Mesendoderm (in vitro differentiated cells): Measurements from ENCODE around the gene TBC1D10A.

Experiments used
- DNase-seq: peaks from one replicate; pipeline ENCODE4 v3.0.0; 2013
- H2AK5ac ChIP-seq: 2 replicates; pipeline ENCODE4 v1.6.1; 2013; ENCODE audit warnings: low read length, inconsistent platforms
- H2BK120ac ChIP-seq: 2 replicates; pipeline ENCODE4 v1.6.1; 2013; ENCODE audit warnings: low read depth, mild to moderate bottlenecking, low read length, moderate library complexity, mixed read lengths
- H2BK15ac ChIP-seq: replicated peaks from 2 replicates; pipeline ENCODE4 v1.6.1; 2013; ENCODE audit warnings: low read depth, mild to moderate bottlenecking, moderate library complexity
- H2BK5ac ChIP-seq: 2 replicates; pipeline ENCODE4 v1.6.1; 2013; ENCODE audit warnings: low read length, inconsistent platforms
- H3K18ac ChIP-seq: 2 replicates; pipeline ENCODE4 v1.6.1; 2013; ENCODE audit warnings: mild to moderate bottlenecking, low read length, mixed read lengths
- H3K23ac ChIP-seq: one replicate; pipeline ENCODE4 v1.6.1; 2013; ENCODE audit warnings: low read length
- H3K27ac ChIP-seq: 2 replicates; pipeline ENCODE4 v1.5.1; 2013; ENCODE audit warnings: low read depth, mild to moderate bottlenecking, inconsistent platforms, low read length, moderate library complexity
- H3K27me3 ChIP-seq: 2 replicates; pipeline ENCODE4 v1.6.1; 2013; ENCODE audit warnings: low read length, control low read depth, mild to moderate bottlenecking, inconsistent platforms; ENCODE audit not compliant: insufficient read depth, poor library complexity
- H3K36me3 ChIP-seq: 2 replicates; pipeline ENCODE4 v1.6.1; 2013; ENCODE audit warnings: low read length, inconsistent platforms; ENCODE audit not compliant: control insufficient read depth, insufficient read depth
- H3K4ac ChIP-seq: one replicate; pipeline ENCODE4 v1.6.1; 2013; ENCODE audit warnings: low read depth, mild to moderate bottlenecking, low read length, moderate library complexity
- H3K4me1 ChIP-seq: 2 replicates; pipeline ENCODE4 v1.6.1; 2013; ENCODE audit warnings: low read depth, low read length, inconsistent platforms; ENCODE audit not compliant: control insufficient read depth
- H3K4me2 ChIP-seq: 2 replicates; pipeline ENCODE4 v1.6.1; 2013; ENCODE audit warnings: low read length
- H3K4me3 ChIP-seq: 2 replicates; pipeline ENCODE4 v1.5.1; 2013; ENCODE audit warnings: mild to moderate bottlenecking, low read length
- H3K56ac ChIP-seq: one replicate; pipeline ENCODE4 v1.6.1; 2013; ENCODE audit warnings: low read length
- H3K79me1 ChIP-seq: 2 replicates; pipeline ENCODE4 v1.6.1; 2013; ENCODE audit warnings: low read length, inconsistent platforms
- H3K79me2 ChIP-seq: 2 replicates; pipeline ENCODE4 v1.6.1; 2013; ENCODE audit warnings: mild to moderate bottlenecking, low read length; ENCODE audit not compliant: control insufficient read depth, insufficient read depth
- H3K9ac ChIP-seq: 2 replicates; pipeline ENCODE4 v1.6.1; 2013; ENCODE audit warnings: low read length, inconsistent platforms
- H4K5ac ChIP-seq: one replicate; pipeline ENCODE4 v1.6.1; 2013; ENCODE audit warnings: low read length
- H4K8ac ChIP-seq: one replicate; pipeline ENCODE4 v1.6.1; 2013; ENCODE audit warnings: low read depth, mild to moderate bottlenecking, control low read depth, low read length, moderate library complexity
- WGBS: extraction: QIAGEN DNeasy Blood & Tissue Kit; methylation state at CpG from one replicate; pipeline ENCODE4 v1.1.7; 2013; ENCODE audit warnings: low lambda C conversion rate, missing lambda C conversion rate; ENCODE audit not compliant: insufficient coverage; ENCODE audit errors: extremely low coverage; 5-methylcytosine and 5-hydroxymethylcytosine counted together

Gene TBC1D10A

GRCh38 chr22:30279932-30280331 lies 46.8 kb downstream of the TBC1D10A start:
- no peak overlapping the region for H4K5ac ChIP-seq
- no peak for DNase-seq
- H3K79me2 ChIP-seq, result no peaks in the 10 kb centered on the region
- H2BK15ac ChIP-seq, result no peak overlapping the region
- H3K27me3 ChIP-seq, result no peaks in the 10 kb centered on the region
- H4K8ac ChIP-seq, result no peak overlapping the region
- H3K23ac ChIP-seq, result no peak overlapping the region
- no peak overlapping the region for H2AK5ac ChIP-seq
- H3K9ac ChIP-seq, result no peak overlapping the region
- H3K36me3 ChIP-seq, result no peaks in the 10 kb centered on the region
- H3K56ac ChIP-seq, result no peak overlapping the region
- WGBS, result no CpG with 5 or more reads among the region's 5 CpGs
- H3K18ac ChIP-seq, result no peak overlapping the region
- H3K4ac ChIP-seq, result no peak overlapping the region
- no peak overlapping the region for H3K27ac ChIP-seq
- H3K4me1 ChIP-seq, result no peaks in the 10 kb centered on the region
- H2BK120ac ChIP-seq, result no peak overlapping the region
- H3K4me3 ChIP-seq, result no peak overlapping the region
- H3K79me1 ChIP-seq, result no peaks in the 10 kb centered on the region
- no peak overlapping the region for H3K4me2 ChIP-seq
- H2BK5ac ChIP-seq, result no peak overlapping the region

- no peak for DNase-seq
- Histone ChIP-seq H3K4ac (no peak overlapping the region), H3K4me3 (no peak overlapping the region), H3K9ac (no peak overlapping the region), H2AK5ac (no peak overlapping the region), H3K79me2 (no peaks in the 10 kb centered on the region), H3K18ac (no peak overlapping the region), H3K56ac (no peak overlapping the region), H3K79me1 (no peaks in the 10 kb centered on the region), H3K36me3 (no peaks in the 10 kb centered on the region), H3K4me2 (no peak overlapping the region), H4K8ac (no peak overlapping the region), H2BK5ac (no peak overlapping the region), H4K5ac (no peak overlapping the region), H2BK120ac (no peak overlapping the region), H3K27ac (no peak overlapping the region), H3K27me3 (no peaks in the 10 kb centered on the region), H2BK15ac (no peak overlapping the region), H3K4me1 (no peaks in the 10 kb centered on the region), H3K23ac (no peak overlapping the region)
- WGBS, result no CpG with 5 or more reads among the region's 16 CpGs
These were observed 47.5 kb downstream of the TBC1D10A start for GRCh38 chr22:30279046-30279788.

- no peak overlapping the region for H3K23ac ChIP-seq
- H2BK120ac ChIP-seq, result no peak overlapping the region
- H3K27ac ChIP-seq, result no peak overlapping the region
- no peak for DNase-seq
- H3K4ac ChIP-seq, result no peak overlapping the region
- H3K79me1 ChIP-seq, result no peaks in the 10 kb centered on the region
- H3K4me1 ChIP-seq, result no peaks in the 10 kb centered on the region
- no peak overlapping the region for H3K9ac ChIP-seq
- H3K56ac ChIP-seq, result peak overlapping the region; percentile 50
- H2AK5ac ChIP-seq, result no peak overlapping the region
- H4K5ac ChIP-seq, result no peak overlapping the region
- no peaks in the 10 kb centered on the region for H3K36me3 ChIP-seq
- no peak overlapping the region for H3K4me3 ChIP-seq
- H3K79me2 ChIP-seq, result no peaks in the 10 kb centered on the region
- no peak overlapping the region for H3K18ac ChIP-seq
- WGBS, result no CpG with 5 or more reads among the region's 14 CpGs
- no peak overlapping the region for H2BK15ac ChIP-seq
- H3K27me3 ChIP-seq, result no peaks in the 10 kb centered on the region
- H4K8ac ChIP-seq, result no peak overlapping the region
- no peak overlapping the region for H3K4me2 ChIP-seq
- no peak overlapping the region for H2BK5ac ChIP-seq
These were observed 49.0 kb downstream of the TBC1D10A start for GRCh38 chr22:30277547-30278344.

GRCh38 chr22:30276039-30276438 lies 50.7 kb downstream of the TBC1D10A start:
- H2BK5ac ChIP-seq, result no peak overlapping the region
- DNase-seq, result no peak
- H2BK15ac ChIP-seq, result no peak overlapping the region
- no peak overlapping the region for H2AK5ac ChIP-seq
- H3K4me3 ChIP-seq, result no peak overlapping the region
- H2BK120ac ChIP-seq, result no peak overlapping the region
- WGBS, result no CpG with 5 or more reads among the region's 8 CpGs
- H3K56ac ChIP-seq, result no peak overlapping the region
- no peak overlapping the region for H3K4me2 ChIP-seq
- no peaks in the 10 kb centered on the region for H3K27me3 ChIP-seq
- no peak overlapping the region for H3K18ac ChIP-seq
- no peak overlapping the region for H4K5ac ChIP-seq
- no peak overlapping the region for H4K8ac ChIP-seq
- H3K79me1 ChIP-seq, result no peaks in the 10 kb centered on the region
- no peaks in the 10 kb centered on the region for H3K36me3 ChIP-seq
- H3K79me2 ChIP-seq, result no peaks in the 10 kb centered on the region
- H3K4me1 ChIP-seq, result no peaks in the 10 kb centered on the region
- H3K27ac ChIP-seq, result no peak overlapping the region
- H3K23ac ChIP-seq, result no peak overlapping the region
- no peak overlapping the region for H3K9ac ChIP-seq
- H3K4ac ChIP-seq, result no peak overlapping the region

GRCh38 chr22:30275625-30276024 lies 51.1 kb downstream of the TBC1D10A start:
- WGBS, result no CpG with 5 or more reads among the region's 8 CpGs
- no peak overlapping the region for H3K23ac ChIP-seq
- H3K27ac ChIP-seq, result no peak overlapping the region
- no peak overlapping the region for H4K5ac ChIP-seq
- no peaks in the 10 kb centered on the region for H3K4me1 ChIP-seq
- H2AK5ac ChIP-seq, result no peak overlapping the region
- no peak overlapping the region for H3K4ac ChIP-seq
- no peak overlapping the region for H2BK120ac ChIP-seq
- no peaks in the 10 kb centered on the region for H3K79me2 ChIP-seq
- no peak overlapping the region for H3K4me2 ChIP-seq
- H3K27me3 ChIP-seq, result no peaks in the 10 kb centered on the region
- no peak overlapping the region for H2BK15ac ChIP-seq
- peak; percentile 65 for DNase-seq
- no peak overlapping the region for H4K8ac ChIP-seq
- H2BK5ac ChIP-seq, result no peak overlapping the region
- no peak overlapping the region for H3K4me3 ChIP-seq
- no peak overlapping the region for H3K9ac ChIP-seq
- H3K36me3 ChIP-seq, result no peaks in the 10 kb centered on the region
- no peak overlapping the region for H3K18ac ChIP-seq
- H3K79me1 ChIP-seq, result no peaks in the 10 kb centered on the region
- no peak overlapping the region for H3K56ac ChIP-seq
